HFFc6 (cell line): Measurements from ENCODE around the gene OR14A2. TPM values are rescaled to one million over a fixed set of nuclear protein-coding genes. Genes with fewer than 3 reads are reported as not detected.
"Not testable (repeated sequence)": the region's sequence is repeated elsewhere in the genome, so short reads cannot be mapped to it uniquely, and the experiment has no call there.

Source experiments
- DNase-seq: peaks from one replicate; pipeline ENCODE4 v3.0.0-alpha.2; 2018
- H3K27ac Mint-ChIP-seq: 2 replicates; pipeline ENCODE4 v1.8.0; 2020; ENCODE audit warnings: mild to moderate bottlenecking, mixed read lengths
- H3K27me3 Mint-ChIP-seq: 2 replicates; pipeline ENCODE4 v1.8.0; 2021; ENCODE audit warnings: mild to moderate bottlenecking, moderate library complexity, mixed read lengths; ENCODE audit not compliant: insufficient read depth
- H3K36me3 Mint-ChIP-seq: 2 replicates; pipeline ENCODE4 v1.8.0; 2021; ENCODE audit warnings: low read depth, mixed read lengths
- H3K4me1 Mint-ChIP-seq: 2 replicates; pipeline ENCODE4 v1.8.0; 2020; ENCODE audit warnings: low read depth, mixed read lengths
- H3K4me3 Mint-ChIP-seq: 2 replicates; pipeline ENCODE4 v1.8.0; 2020; ENCODE audit warnings: mild to moderate bottlenecking, moderate library complexity, mixed read lengths
- H3K9me3 Mint-ChIP-seq: 2 replicates; pipeline ENCODE4 v1.8.0; 2020; ENCODE audit warnings: mild to moderate bottlenecking, mixed read lengths
- total RNA-seq, 6 experiments: library from RNA; stranded (reverse); fragmentation: NEBNext Ultra II Directional; extraction: Animal tissue kit (Norgen Biotek cat#: 25700); gene quantifications; 2 replicates in 1 of 6; 3 replicates in 5 of 6; pipeline ENCODE4 v1.2.3, GENCODE V29; 2021
- TF ChIP-seq, protein P1 (sequence below): fragments of 200-600 bp; sonication (generic); IDR thresholded peaks from 2 replicates; pipeline ENCODE4 v1.5.0; 2021; ENCODE audit warnings: antibody characterized with exemption, mild to moderate bottlenecking

OR14A2 gene
- total RNA-seq, 6 experiments from 2014 or later = not detected

DNA sequence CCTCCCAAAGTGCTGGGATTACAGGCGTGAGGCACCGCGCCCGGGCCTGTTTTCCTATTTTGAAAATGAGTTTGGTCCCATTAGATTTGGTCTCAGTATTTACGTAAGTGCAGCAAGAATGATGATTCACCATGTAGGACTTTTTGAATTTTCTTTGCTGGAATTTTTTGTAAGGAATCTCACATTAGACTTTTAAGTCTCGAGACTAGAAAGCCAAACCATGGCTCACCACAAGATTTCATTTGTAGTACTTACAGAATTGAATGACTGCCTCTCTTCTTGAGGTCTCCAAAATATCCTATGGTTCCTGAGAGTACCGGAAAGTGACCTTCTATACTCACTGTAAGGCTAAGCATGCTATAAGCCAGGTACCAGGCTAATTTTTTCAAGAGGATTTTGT is 325 bp downstream of the OR14A2 start:
- H3K27me3 Mint-ChIP-seq = no peaks in the 10 kb centered on the region
- TF ChIP-seq, protein P1, sequence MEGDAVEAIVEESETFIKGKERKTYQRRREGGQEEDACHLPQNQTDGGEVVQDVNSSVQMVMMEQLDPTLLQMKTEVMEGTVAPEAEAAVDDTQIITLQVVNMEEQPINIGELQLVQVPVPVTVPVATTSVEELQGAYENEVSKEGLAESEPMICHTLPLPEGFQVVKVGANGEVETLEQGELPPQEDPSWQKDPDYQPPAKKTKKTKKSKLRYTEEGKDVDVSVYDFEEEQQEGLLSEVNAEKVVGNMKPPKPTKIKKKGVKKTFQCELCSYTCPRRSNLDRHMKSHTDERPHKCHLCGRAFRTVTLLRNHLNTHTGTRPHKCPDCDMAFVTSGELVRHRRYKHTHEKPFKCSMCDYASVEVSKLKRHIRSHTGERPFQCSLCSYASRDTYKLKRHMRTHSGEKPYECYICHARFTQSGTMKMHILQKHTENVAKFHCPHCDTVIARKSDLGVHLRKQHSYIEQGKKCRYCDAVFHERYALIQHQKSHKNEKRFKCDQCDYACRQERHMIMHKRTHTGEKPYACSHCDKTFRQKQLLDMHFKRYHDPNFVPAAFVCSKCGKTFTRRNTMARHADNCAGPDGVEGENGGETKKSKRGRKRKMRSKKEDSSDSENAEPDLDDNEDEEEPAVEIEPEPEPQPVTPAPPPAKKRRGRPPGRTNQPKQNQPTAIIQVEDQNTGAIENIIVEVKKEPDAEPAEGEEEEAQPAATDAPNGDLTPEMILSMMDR = no peak
- DNase-seq = peak; percentile 16
- peaks cover 28% of the 10 kb centered on the region; the same call in 1 of the 2 replicates for H3K4me1 Mint-ChIP-seq
- H3K36me3 Mint-ChIP-seq = no peaks in the 10 kb centered on the region
- no peak overlapping the region for H3K4me3 Mint-ChIP-seq
- peaks cover 37% of the 10 kb centered on the region for H3K9me3 Mint-ChIP-seq
- H3K27ac Mint-ChIP-seq = peak overlapping the region; percentile 67; the same call in 1 of the 2 replicates

DNA sequence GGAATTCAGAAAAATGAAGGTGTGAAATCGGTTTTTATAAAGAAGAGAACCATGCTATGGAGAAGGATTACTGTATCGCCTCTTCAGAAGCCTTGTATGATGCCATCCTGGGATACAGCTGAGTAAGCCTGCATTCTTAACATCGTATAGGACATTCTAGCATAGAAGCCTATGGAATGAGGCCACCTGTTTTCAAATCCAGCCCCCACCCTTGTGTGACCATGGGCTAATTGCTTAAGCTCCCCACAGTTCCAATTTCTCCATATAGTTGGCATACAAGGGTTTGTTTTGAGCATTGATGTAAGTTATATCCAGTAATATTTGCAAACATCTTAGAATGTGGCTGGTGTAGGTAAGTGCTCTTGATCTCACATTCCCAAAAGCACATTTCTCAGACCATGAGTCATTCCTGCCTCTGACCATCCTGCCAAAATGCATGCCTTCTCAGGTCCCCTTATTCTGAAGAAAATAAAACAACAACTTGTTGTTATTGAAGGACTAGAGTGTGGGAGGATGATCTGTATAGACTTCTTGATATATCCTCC is 1.5 kb downstream of the OR14A2 start:
- no peaks in the 10 kb centered on the region for H3K36me3 Mint-ChIP-seq
- H3K9me3 Mint-ChIP-seq = peaks cover 33% of the 10 kb centered on the region
- peaks cover 36% of the 10 kb centered on the region; the same call in 1 of the 2 replicates for H3K4me1 Mint-ChIP-seq

DNA sequence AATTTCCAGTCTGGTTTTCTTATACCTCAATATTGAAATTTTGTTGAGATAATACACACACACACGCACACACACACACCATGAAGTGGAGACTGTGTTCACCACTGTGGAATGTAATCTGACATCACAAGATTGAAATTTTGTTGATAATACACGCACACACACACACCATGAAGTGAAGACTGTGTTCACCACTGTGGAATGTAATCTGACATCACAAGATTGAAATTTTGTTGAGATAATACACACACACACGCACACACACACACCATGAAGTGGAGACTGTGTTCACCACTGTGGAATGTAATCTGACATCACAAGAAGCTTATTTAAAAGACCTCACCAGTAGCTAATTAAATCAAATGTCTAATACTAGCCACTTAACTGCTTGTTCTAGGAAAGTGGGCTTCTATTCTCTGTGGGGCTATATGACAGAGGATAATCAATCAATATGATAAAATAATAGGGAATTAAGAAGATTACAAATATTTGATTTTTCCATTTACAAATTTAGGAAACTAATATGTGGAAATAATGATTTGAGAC is 5.7 kb downstream of the OR14A2 start:
- H3K4me1 Mint-ChIP-seq = peaks cover 52% of the 10 kb centered on the region; the same call in 1 of the 2 replicates
- not testable (repeated sequence) for H3K27me3 Mint-ChIP-seq, H3K36me3 Mint-ChIP-seq
- peak; percentile 39 for DNase-seq
- H3K9me3 Mint-ChIP-seq = peaks cover 40% of the 10 kb centered on the region
- H3K4me3 Mint-ChIP-seq = peak overlapping the region; percentile 16; the same call in 1 of the 2 replicates
- H3K27ac Mint-ChIP-seq = peak overlapping the region; percentile 33; the same call in 1 of the 2 replicates

More for the DNA sequence above, 1.5 kb downstream of the OR14A2 start:
- no peaks in the 10 kb centered on the region for H3K27me3 Mint-ChIP-seq
- no peak overlapping the region for H3K4me3 Mint-ChIP-seq
- no peak for DNase-seq
- H3K27ac Mint-ChIP-seq = no peak overlapping the region; the same call in 1 of the 2 replicates
- TF ChIP-seq, protein P1 = no peak

DNA sequence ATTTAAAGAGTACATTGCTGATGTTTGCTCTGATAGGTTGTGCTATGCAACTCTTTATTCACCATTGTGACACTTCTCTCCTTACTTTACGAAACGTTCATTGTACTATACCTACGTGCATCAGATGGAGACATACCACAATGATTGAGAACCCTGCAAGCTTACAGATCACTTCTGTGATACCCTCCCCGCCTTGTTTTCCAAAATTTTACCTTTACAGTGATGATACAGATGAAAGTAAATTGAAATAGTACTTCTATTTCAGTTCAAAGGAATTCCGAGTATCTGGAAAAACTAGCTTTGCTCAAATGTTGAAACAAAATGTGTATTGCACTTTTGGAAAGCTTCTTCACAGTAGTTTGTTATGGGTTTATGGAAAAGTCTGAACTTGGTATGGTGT is 6.2 kb downstream of the OR14A2 start:
- H3K27ac Mint-ChIP-seq = peak overlapping the region; percentile 68; the same call in 1 of the 2 replicates
- TF ChIP-seq, protein P1 = no peak
- 0 out of 2 replicates have a peak, but pooled peaks cover 5% of the 10 kb centered on the region for H3K36me3 Mint-ChIP-seq
- H3K4me3 Mint-ChIP-seq = peak overlapping the region; percentile 16; the same call in 1 of the 2 replicates
- H3K9me3 Mint-ChIP-seq = peaks cover 40% of the 10 kb centered on the region
- H3K27me3 Mint-ChIP-seq = no peaks in the 10 kb centered on the region
- H3K4me1 Mint-ChIP-seq = peaks cover 46% of the 10 kb centered on the region; the same call in 1 of the 2 replicates
- no peak for DNase-seq

DNA sequence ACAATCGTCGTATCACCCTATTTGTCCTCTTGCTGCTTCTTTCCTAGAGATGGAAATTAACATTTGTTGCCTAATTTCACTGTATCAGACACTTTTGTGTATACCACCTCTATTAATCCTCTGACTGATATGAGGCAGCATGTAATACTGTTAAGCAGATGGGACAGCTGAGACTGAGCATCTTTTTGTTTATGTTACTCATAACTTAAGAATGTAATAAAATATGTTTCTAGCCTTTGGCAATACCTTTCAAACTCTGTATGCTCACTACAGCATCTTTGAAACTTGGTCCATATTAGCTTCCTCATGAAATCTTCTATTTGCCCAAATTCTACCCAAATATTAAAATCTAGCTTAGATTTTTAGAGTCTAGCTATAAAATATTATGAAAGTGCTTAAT is 7.2 kb downstream of the OR14A2 start:
- DNase-seq = no peak

More for the DNA sequence above, 7.2 kb downstream of the OR14A2 start:
- Mint-ChIP-seq H3K27ac (no peak overlapping the region; the same call in 1 of the 2 replicates), H3K36me3 (0 out of 2 replicates have a peak, but pooled peaks cover 5% of the 10 kb centered on the region), H3K4me1 (peaks cover 36% of the 10 kb centered on the region; the same call in 1 of the 2 replicates), H3K9me3 (peaks cover 44% of the 10 kb centered on the region), H3K4me3 (no peak overlapping the region), H3K27me3 (no peaks in the 10 kb centered on the region)
- TF ChIP-seq, protein P1 = no peak
